Gastroesophageal sphincter (tissue), 4 donors: Measurements from ENCODE around the gene CNOT3. TPM values are rescaled to one million over a fixed set of nuclear protein-coding genes. Genes with fewer than 3 reads are reported as not detected.
"Not testable (repeated sequence)": the region's sequence is repeated elsewhere in the genome, so short reads cannot be mapped to it uniquely, and the experiment has no call there.

Source experiments
- ATAC-seq: fragments of 150-250 bp; one replicate; pipeline ENCODE4 v1.9.1; 2016; ENCODE audit warnings: mild to moderate bottlenecking, moderate library complexity
- H3K27ac ChIP-seq, 4 donors: fragments of 200-600 bp; sonication (generic) in 3 of 4; 1 replicate in 3 of 4; 2 replicates in 1 of 4; pipeline ENCODE4 v1.5.1; 2016 to 2019
- H3K27me3 ChIP-seq: fragments of 200-600 bp; sonication (generic); one replicate; pipeline ENCODE4 v1.5.1; 2019
- H3K36me3 ChIP-seq, 2 donors: fragments of 200-600 bp; sonication (generic); one replicate each; pipeline ENCODE4 v1.5.1; 2019; ENCODE audit warnings: control low read depth in 1 of 2
- H3K4me1 ChIP-seq, 3 donors: fragments of 200-600 bp; sonication (generic); 1 replicate in 2 of 3; 2 replicates in 1 of 3; pipeline ENCODE4 v1.5.1; 2016 to 2019; ENCODE audit warnings: control low read depth in 2 of 3
- H3K4me3 ChIP-seq, 2 donors: fragments of 200-600 bp; sonication (generic); one replicate each; pipeline ENCODE4 v1.5.1; 2019; ENCODE audit warnings: mild to moderate bottlenecking in 1 of 2, moderate library complexity in 1 of 2
- H3K9me3 ChIP-seq, 3 donors: fragments of 200-600 bp; sonication (generic); one replicate each; pipeline ENCODE4 v1.5.1; 2017 to 2019; ENCODE audit warnings: control low read depth in 2 of 3
- CTCF ChIP-seq, 4 experiments: fragments of 200-600 bp in 2 of 4; fragments of 450-650 bp in 2 of 4; sonication (generic) in 1 of 4; IDR thresholded peaks; one replicate each; pipeline ENCODE4 v1.5.1; 2017 to 2019; ENCODE audit warnings: antibody characterized with exemption in 4 of 4, mild to moderate bottlenecking in 2 of 4, moderate library complexity in 2 of 4
- EP300 ChIP-seq: sonication (generic); formaldehyde crosslinking; IDR thresholded peaks from one replicate; pipeline ENCODE4 v1.6.1; 2017; ENCODE audit warnings: antibody characterized with exemption, mild to moderate bottlenecking
- POLR2A ChIP-seq, 2 donors: fragments of 450-650 bp; IDR thresholded peaks; one replicate each; pipeline ENCODE4 v1.6.1; 2017; ENCODE audit warnings: antibody characterized with exemption in 2 of 2, mild to moderate bottlenecking in 2 of 2, moderate library complexity in 1 of 2
- POLR2AphosphoS5 ChIP-seq: sonication (generic); formaldehyde crosslinking; IDR thresholded peaks from one replicate; pipeline ENCODE4 v1.6.1; 2017; ENCODE audit warnings: antibody characterized with exemption
- WGBS, 2 donors: methylation state at CpG; one replicate each; pipeline ENCODE4 v1.1.5; 2018; ENCODE audit warnings: low coverage in 1 of 2; 5-methylcytosine and 5-hydroxymethylcytosine counted together
- total RNA-seq, 4 donors: library from RNA; depleted of rRNA; stranded (reverse); fragments of >200 nt; gene quantifications; one replicate each; pipeline ENCODE4 v1.1.0, GENCODE V29; 2016

The CNOT3 gene
- 10 to 100 TPM; 14.7 to 32.4 (median 23.1) TPM for total RNA-seq

GRCh38 chr19:54137699-54138488 lies at the start of gene CNOT3:
CNOT3 (plus strand) TSS chr19:54137762; CDS start chr19:54142979, 5,217 bp downstream.
- no peak for ATAC-seq
- Histone ChIP-seq H3K9me3 (no peaks in the 10 kb centered on the region), H3K27ac (peak within 1 kb of the TSS; percentile 95 to 100 (median 98)), H3K4me3 (peak within 1 kb of the TSS; percentile 100), H3K36me3 (peaks cover 0 to 26% of the 10 kb centered on the region in 2 donors), H3K4me1 (peaks cover 2 to 49% (median 28%) of the 10 kb centered on the region in 3 donors), H3K27me3 (no peaks in the 10 kb centered on the region)
- no CpG with 5 or more reads among the region's 103 CpGs for WGBS, 2 donors
- TF ChIP-seq CTCF (IDR thresholded peaks at IDR 0.05): peak in 1 of 4 experiments; percentile 31
- TF ChIP-seq EP300: no peak
- peak; percentile 80 for TF ChIP-seq POLR2AphosphoS5
- TF ChIP-seq POLR2A (IDR thresholded peaks at IDR 0.05): peak; percentile 76 to 86

GRCh38 chr19:54094426-54095000 lies 43.0 kb upstream of the CNOT3 start:
- ATAC-seq: no peak
- Histone ChIP-seq H3K27me3 (peaks cover 36% of the 10 kb centered on the region), H3K27ac (no peak overlapping the region), H3K9me3 (no peaks in the 10 kb centered on the region), H3K36me3 (no peaks in the 10 kb centered on the region), H3K4me1 (peaks cover 0 to 23% (median 4%) of the 10 kb centered on the region in 3 donors), H3K4me3 (no peak overlapping the region)
- 78 to 90% methylated on average over 4 to 16 of the region's 17 CpGs for WGBS, 2 donors
- TF ChIP-seq CTCF (IDR thresholded peaks at IDR 0.05): no peak
- no peak for TF ChIP-seq POLR2AphosphoS5
- TF ChIP-seq EP300: no peak
- TF ChIP-seq POLR2A (IDR thresholded peaks at IDR 0.05): no peak

GRCh38 chr19:54095136-54095858 lies 42.3 kb upstream of the CNOT3 start:
- no peak for ATAC-seq
- TF ChIP-seq POLR2AphosphoS5 (no peak), EP300 (no peak), CTCF (IDR thresholded peaks at IDR 0.05) (no peak), POLR2A (IDR thresholded peaks at IDR 0.05) (no peak)
- Histone ChIP-seq H3K9me3 (no peaks in the 10 kb centered on the region), H3K36me3 (no peaks in the 10 kb centered on the region), H3K4me3 (peak overlapping the region in 1 of 2 donors; percentile 51), H3K27ac (peak overlapping the region in 2 of 4 donors; percentile 32 to 70), H3K4me1 (peaks cover 0 to 23% (median 4%) of the 10 kb centered on the region in 3 donors), H3K27me3 (peaks cover 31% of the 10 kb centered on the region)
- 14% methylated on average over 1 of the region's 22 CpGs; no CpG with 5 or more reads in 1 of the 2 donors for WGBS, 2 donors

GRCh38 chr19:54095859-54096616 lies 41.5 kb upstream of the CNOT3 start:
- H3K4me3 ChIP-seq: peak overlapping the region in 1 of 2 donors; percentile 51
- peak; percentile 82 for ATAC-seq
- H3K36me3 ChIP-seq, H3K9me3 ChIP-seq: not testable (repeated sequence)
- peak overlapping the region in 2 of 4 donors; percentile 40 to 70 for H3K27ac ChIP-seq
- WGBS, 2 donors: 0 to 1% methylated on average over 10 to 14 of the region's 46 CpGs
- peaks cover 27% of the 10 kb centered on the region for H3K27me3 ChIP-seq
- peaks cover 0 to 23% (median 4%) of the 10 kb centered on the region in 3 donors for H3K4me1 ChIP-seq
